HCT116 (cell line): ENCODE data around the gene MXI1.

Source experiments
- ELF1 ChIP-seq: IDR thresholded peaks from 2 replicates; pipeline ENCODE4 v1.6.1; 2012; ENCODE audit warnings: low read depth, borderline replicate concordance
- EZH2 ChIP-seq: fragments of 200-600 bp; sonication (generic); IDR thresholded peaks from 2 replicates; pipeline ENCODE4 v1.6.1; 2017; ENCODE audit warnings: antibody characterized with exemption, mixed run types
- EZH2phosphoT487 ChIP-seq: fragments of 200-600 bp; IDR thresholded peaks from 2 replicates; pipeline ENCODE4 v1.6.1; 2018; ENCODE audit warnings: antibody characterized with exemption, borderline replicate concordance
- JUND ChIP-seq: IDR thresholded peaks from 2 replicates; pipeline ENCODE4 v1.6.1; 2012
- POLR2A ChIP-seq: IDR thresholded peaks from 2 replicates; pipeline ENCODE4 v1.7.0; 2011; ENCODE audit warnings: borderline replicate concordance; ENCODE audit not compliant: insufficient read depth, insufficient read length; ENCODE audit errors: extremely low read depth
- RAD21 ChIP-seq: IDR thresholded peaks from 2 replicates; pipeline ENCODE4 v1.6.1; 2012; ENCODE audit warnings: low read depth, mild to moderate bottlenecking
- TCF7L2 ChIP-seq: IDR thresholded peaks from 2 replicates; pipeline ENCODE4 v1.7.0; 2011; ENCODE audit warnings: borderline replicate concordance, inconsistent platforms; ENCODE audit not compliant: insufficient read depth, insufficient read length; ENCODE audit errors: extremely low read depth
- YY1 ChIP-seq: IDR thresholded peaks from 2 replicates; pipeline ENCODE4 v1.6.1; 2011; ENCODE audit warnings: low read length, low read depth, moderate library complexity, mild to moderate bottlenecking; ENCODE audit not compliant: insufficient replicate concordance; ENCODE audit errors: extremely low read depth
- ZNF274 ChIP-seq: fragments of 200-500 bp; sonication (Bioruptor generic); IDR thresholded peaks from 2 replicates; pipeline ENCODE4 v1.6.1; 2014; ENCODE audit warnings: mild to moderate bottlenecking, low read depth, low read length, inconsistent platforms
- TF ChIP-seq, protein P1 (sequence below): IDR thresholded peaks from 2 replicates; pipeline ENCODE4 v1.6.1; 2012
- TF ChIP-seq, protein P2 (sequence below), 3 experiments: fragments of 200-600 bp in 1 of 3; sonication (generic) in 1 of 3; IDR thresholded peaks in 2 of 3; conservative IDR thresholded peaks in 1 of 3; 2 replicates each; pipeline ENCODE4 v1.5.1; 2012 to 2017; ENCODE audit warnings: low read depth in 2 of 3, low read length in 2 of 3, antibody characterized with exemption in 1 of 3, borderline replicate concordance in 1 of 3, control low read depth in 1 of 3, mild to moderate bottlenecking in 1 of 3, mixed read lengths in 1 of 3, mixed run types in 1 of 3, moderate library complexity in 1 of 3; ENCODE audit not compliant: insufficient read depth in 1 of 3
- TF ChIP-seq, protein P3 (sequence below): IDR thresholded peaks from 2 replicates; pipeline ENCODE4 v1.6.1; 2012
- TF ChIP-seq, protein P4 (sequence below): IDR thresholded peaks from 2 replicates; pipeline ENCODE4 v1.6.1; 2011; ENCODE audit warnings: mild to moderate bottlenecking, low read length, moderate library complexity; ENCODE audit not compliant: insufficient replicate concordance; ENCODE audit errors: extremely low read depth
- TF ChIP-seq, protein P5 (sequence below): IDR thresholded peaks from 2 replicates; pipeline ENCODE4 v1.6.1; 2012; ENCODE audit warnings: low read depth

DNA sequence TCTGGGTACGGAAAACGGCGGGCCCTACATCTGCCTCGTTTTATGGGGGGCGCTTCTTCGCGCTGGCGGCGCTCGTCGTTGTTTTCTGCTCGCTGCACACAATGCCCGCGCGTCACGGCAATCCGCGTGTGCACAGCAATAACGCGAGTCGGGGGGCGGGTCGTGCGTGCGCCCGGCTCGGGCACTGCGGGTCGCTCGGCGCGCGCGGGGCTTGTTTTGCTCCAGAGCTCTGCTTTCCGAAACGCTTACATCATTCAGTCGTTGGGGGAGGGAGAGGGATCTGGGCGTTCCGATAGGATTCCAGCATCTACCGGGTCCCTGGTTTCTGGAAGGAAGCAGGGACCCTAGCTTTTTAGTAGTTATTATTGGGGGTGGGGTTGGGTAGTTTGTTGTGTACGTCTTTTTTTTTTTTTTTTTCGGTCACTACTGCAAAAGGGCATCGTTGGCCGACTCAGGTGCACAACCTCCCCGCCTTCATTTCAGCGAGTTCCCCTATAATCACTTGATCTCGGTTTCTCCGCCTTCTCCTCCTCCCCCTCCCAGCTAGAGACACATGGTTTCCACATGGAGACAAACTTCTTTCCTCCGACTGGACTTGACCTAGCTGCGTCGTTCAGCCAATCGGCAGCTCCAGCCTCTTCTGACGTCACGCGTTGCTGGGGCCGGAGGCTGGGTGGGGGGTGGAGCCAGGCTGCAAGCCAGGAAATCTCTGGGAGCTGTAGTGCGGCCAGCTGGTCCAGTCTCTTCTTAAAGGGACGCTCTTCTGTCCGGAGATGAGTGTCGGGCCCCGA is 3.5 kb downstream of the MXI1 start:
- TF ChIP-seq, protein P1, sequence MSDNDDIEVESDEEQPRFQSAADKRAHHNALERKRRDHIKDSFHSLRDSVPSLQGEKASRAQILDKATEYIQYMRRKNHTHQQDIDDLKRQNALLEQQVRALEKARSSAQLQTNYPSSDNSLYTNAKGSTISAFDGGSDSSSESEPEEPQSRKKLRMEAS = no peak
- TF ChIP-seq, protein P2, sequence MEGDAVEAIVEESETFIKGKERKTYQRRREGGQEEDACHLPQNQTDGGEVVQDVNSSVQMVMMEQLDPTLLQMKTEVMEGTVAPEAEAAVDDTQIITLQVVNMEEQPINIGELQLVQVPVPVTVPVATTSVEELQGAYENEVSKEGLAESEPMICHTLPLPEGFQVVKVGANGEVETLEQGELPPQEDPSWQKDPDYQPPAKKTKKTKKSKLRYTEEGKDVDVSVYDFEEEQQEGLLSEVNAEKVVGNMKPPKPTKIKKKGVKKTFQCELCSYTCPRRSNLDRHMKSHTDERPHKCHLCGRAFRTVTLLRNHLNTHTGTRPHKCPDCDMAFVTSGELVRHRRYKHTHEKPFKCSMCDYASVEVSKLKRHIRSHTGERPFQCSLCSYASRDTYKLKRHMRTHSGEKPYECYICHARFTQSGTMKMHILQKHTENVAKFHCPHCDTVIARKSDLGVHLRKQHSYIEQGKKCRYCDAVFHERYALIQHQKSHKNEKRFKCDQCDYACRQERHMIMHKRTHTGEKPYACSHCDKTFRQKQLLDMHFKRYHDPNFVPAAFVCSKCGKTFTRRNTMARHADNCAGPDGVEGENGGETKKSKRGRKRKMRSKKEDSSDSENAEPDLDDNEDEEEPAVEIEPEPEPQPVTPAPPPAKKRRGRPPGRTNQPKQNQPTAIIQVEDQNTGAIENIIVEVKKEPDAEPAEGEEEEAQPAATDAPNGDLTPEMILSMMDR (IDR thresholded peaks at IDR 0.05 in 2 of 3, conservative IDR thresholded peaks at IDR 0.05 in 1 of 3; ENCODE audit: borderline replicate concordance in 1 of 3, insufficient read depth in 1 of 3, low read depth in 2 of 3, low read length in 2 of 3) = no peak
- TF ChIP-seq EZH2 = no peak
- TF ChIP-seq YY1 = peak; percentile 59
- TF ChIP-seq TCF7L2 = peak; percentile 27
- TF ChIP-seq, protein P3, sequence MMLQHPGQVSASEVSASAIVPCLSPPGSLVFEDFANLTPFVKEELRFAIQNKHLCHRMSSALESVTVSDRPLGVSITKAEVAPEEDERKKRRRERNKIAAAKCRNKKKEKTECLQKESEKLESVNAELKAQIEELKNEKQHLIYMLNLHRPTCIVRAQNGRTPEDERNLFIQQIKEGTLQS = no peak
- TF ChIP-seq, protein P4, sequence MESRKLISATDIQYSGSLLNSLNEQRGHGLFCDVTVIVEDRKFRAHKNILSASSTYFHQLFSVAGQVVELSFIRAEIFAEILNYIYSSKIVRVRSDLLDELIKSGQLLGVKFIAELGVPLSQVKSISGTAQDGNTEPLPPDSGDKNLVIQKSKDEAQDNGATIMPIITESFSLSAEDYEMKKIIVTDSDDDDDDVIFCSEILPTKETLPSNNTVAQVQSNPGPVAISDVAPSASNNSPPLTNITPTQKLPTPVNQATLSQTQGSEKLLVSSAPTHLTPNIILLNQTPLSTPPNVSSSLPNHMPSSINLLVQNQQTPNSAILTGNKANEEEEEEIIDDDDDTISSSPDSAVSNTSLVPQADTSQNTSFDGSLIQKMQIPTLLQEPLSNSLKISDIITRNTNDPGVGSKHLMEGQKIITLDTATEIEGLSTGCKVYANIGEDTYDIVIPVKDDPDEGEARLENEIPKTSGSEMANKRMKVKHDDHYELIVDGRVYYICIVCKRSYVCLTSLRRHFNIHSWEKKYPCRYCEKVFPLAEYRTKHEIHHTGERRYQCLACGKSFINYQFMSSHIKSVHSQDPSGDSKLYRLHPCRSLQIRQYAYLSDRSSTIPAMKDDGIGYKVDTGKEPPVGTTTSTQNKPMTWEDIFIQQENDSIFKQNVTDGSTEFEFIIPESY = no peak
- TF ChIP-seq ZNF274 = no peak
- TF ChIP-seq, protein P5, sequence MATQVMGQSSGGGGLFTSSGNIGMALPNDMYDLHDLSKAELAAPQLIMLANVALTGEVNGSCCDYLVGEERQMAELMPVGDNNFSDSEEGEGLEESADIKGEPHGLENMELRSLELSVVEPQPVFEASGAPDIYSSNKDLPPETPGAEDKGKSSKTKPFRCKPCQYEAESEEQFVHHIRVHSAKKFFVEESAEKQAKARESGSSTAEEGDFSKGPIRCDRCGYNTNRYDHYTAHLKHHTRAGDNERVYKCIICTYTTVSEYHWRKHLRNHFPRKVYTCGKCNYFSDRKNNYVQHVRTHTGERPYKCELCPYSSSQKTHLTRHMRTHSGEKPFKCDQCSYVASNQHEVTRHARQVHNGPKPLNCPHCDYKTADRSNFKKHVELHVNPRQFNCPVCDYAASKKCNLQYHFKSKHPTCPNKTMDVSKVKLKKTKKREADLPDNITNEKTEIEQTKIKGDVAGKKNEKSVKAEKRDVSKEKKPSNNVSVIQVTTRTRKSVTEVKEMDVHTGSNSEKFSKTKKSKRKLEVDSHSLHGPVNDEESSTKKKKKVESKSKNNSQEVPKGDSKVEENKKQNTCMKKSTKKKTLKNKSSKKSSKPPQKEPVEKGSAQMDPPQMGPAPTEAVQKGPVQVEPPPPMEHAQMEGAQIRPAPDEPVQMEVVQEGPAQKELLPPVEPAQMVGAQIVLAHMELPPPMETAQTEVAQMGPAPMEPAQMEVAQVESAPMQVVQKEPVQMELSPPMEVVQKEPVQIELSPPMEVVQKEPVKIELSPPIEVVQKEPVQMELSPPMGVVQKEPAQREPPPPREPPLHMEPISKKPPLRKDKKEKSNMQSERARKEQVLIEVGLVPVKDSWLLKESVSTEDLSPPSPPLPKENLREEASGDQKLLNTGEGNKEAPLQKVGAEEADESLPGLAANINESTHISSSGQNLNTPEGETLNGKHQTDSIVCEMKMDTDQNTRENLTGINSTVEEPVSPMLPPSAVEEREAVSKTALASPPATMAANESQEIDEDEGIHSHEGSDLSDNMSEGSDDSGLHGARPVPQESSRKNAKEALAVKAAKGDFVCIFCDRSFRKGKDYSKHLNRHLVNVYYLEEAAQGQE = no peak
- peak; percentile 33 for TF ChIP-seq POLR2A
- no peak for TF ChIP-seq RAD21
- TF ChIP-seq JUND = no peak
- TF ChIP-seq ELF1 = no peak
- no peak for TF ChIP-seq EZH2phosphoT487
